HG03457 (cell line): ENCODE data around the gene CACHD1.
"Not testable (repeated sequence)": the region's sequence is repeated elsewhere in the genome, so short reads cannot be mapped to it uniquely, and the experiment has no call there.

Source experiments
- ATAC-seq: cut with Tn5 transposase; IDR thresholded peaks from one replicate; pipeline ENCODE4 v1.9.1; 2021; ENCODE audit warnings: moderate number of reproducible peaks; ENCODE audit not compliant: unreplicated experiment

Gene CACHD1

DNA sequence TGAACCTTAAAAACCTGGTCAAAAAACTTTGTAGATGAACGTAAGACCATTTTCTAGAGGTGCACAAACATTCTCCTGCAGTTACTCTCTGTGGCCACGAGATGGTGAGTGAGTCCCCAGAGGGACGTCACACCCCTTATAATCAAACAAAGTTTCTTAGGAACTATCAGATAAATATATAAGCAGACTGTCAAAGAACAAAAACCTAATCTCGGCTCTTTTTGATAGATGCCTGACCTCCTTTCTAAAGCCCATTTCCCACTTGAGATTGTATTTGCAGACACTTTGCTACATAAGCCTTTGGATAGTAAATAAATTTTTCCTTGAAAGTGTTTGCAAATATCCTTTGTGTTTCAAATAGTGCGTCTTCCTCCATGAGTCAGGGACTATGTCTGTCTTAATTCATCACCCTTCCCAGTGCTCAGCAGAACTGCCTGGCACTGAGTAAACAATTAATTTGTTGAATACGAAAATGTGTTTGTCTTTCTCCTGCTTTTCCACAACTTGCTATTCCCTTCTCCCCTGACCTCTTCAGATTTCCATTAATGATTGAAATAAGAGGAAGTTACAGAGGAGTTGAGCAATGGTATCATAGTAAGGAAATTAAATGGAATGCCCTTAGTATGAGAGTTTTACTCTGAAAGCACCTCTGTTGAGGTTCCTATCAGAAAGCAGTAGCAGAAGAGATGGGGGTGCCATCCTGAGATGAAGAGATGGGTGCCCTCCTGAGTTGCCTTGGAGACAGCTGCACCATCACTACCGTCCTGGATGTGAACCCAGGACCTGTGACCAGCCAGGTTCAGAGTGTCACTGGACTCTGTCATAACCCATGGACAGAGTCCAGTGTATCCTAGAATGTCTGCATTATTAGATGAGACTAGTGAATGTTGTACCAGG lies 217.1 kb downstream of the CACHD1 start:
- peak; percentile 65 for ATAC-seq

DNA sequence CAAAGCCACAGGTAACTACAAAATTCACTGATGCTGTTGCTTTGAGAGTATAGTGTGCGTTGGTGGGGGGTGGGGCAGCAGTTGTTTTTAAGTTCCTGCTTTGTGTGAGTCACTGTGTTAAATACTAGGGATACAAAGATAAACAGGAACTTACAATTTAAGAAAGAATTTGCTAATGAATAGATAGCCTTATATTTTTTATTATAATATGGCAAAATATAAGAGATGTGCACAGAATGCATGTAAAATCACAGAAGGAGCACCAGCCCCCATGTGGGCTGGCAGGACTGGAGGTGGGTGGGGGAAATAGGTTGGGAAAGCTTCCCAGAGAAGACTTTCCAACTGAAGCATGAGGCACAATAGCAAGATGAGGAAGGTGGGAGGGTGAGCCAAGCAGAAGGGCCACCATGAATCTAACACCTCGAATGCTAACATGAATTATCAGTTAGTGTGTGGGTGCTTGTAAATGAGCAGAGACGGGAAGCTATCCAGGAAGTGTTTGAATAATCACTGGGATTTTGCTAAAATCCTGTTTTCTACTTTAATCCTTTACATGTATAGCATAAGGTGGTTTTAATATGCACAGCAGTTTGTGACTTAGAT lies 217.9 kb downstream of the CACHD1 start:
- ATAC-seq, result no peak

DNA sequence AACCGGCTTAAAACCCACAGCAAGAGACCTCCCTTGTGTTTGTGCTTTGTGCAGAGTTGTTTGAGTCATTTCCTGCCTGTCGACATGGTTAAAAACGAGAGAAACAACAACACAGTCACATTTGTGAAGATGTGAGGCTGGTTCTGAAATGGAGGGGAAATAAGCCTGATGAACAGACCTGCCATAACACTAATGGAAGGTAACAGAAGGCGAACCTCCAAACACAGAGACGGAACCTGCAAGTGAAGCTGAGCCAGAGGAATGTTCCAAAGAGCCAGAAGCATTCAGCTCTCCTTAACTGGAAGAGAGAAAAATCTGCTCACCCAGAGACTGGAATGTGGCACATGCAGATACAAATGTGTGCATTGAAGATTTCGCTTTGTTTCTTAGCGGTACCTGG lies 221.7 kb downstream of the CACHD1 start:
- no peak for ATAC-seq

DNA sequence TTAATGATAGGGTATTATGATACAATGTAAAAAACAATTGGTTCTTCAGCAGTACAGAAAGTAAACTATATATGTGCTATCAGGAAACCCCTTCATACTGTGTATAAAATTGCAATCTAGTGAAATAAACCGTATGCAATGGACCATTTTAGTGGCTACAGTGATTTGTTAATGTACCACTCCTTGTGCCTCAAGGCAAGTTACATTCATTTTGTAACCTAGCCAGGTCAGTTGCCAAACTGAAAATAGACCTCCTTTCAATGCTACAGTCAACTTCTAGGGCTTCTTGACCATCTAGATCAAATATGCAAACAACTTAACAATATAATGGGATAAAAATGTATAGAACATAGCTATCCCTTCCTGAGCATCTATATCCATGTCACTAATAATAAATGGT lies 223.0 kb downstream of the CACHD1 start:
- no peak for ATAC-seq

DNA sequence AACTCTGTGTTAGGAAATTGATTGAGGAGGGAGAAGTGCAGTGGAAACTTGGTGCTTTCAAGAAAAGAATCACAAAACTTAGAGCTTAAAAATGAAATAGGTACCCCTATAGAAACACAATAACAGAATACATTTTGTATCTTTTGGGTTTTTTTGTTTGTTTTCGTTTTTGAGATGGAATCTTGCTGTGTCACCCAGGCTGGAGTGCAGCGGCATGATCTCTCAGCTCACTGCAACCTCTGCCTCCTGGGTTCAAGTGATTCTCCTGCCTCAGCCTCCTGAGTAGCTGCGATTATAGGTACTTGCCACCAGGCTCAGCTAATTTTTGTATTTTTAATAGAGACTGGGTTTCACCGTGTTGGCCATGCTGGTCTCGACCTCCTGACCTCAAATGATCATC lies 223.5 kb downstream of the CACHD1 start:
- ATAC-seq, result no peak

DNA sequence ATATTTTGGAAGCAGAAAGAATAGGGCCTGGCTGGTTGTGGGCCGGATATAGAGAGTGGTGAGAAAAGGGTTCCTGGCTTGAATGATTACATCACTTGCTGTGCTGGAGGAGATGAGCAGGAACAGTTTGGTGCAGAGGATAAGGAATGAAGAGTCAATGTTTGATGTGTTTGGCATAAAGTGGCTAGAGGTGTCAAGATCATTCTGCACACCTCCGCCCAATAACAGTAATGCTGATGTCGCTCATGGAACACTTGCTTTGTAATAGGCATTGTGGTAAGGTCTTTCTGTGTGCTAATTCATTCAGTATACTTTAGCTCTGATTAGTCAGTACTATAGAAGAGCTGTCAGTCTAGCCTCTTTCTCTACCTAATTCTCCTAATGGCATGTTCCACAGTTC lies 226.9 kb downstream of the CACHD1 start:
- ATAC-seq, result no peak

DNA sequence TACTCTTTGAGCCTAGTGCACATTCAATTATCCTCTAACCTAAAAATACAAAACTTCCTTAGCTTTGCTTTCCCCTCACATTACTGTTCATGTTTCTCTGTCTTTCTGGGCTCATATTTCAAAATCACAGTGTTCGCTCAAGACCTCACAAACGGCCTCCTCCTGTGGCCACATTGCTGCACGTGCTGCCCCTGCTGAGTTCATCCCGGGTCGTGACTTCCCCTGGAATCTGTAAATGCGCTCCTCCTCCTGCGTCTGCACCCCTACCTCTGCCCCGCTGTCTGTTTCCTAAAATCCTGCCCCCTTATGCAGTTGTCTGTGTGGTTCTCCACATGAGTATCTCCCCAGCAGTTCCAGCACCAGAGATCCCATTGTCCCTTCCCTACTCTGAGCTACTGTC lies 229.4 kb downstream of the CACHD1 start:
- ATAC-seq, result no peak

DNA sequence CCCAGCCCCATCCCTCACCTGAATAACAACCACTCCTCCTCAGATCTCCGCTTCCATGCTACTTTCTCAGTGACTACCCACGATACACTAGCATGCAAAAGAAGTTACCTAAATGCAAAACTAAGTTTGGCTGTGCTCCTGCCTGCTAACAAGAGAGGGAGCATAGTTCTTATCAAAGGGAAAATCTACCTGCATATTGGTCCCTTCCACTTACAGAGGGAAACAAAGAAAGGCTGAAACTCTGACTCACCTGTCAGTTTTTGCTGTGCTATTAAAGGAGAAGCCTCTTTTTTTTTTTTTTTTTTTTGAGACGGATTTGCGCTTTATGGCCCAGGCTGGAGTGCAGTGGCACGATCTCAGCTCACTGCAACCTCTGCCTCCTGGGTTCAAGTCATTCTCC lies 231.1 kb downstream of the CACHD1 start:
- ATAC-seq, result no peak

DNA sequence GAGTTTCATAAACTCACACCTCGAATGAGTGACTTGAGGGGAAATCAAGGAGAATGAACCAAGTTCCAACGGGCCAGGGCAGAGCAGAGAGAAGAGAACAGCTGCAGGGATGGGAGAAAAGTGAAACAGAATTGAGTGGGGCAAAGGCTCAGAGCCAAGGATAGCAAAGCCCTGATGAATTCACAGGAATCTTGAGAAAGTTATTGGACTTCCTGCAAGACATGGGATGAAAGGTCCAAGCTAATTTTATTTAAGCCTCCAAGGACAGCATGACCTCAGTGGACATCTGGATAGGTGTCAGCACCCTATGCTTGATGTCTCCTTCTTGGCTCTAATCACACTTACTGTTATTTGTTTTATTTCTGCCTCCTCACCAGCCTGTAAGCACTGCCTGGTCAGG lies 232.0 kb downstream of the CACHD1 start:
- ATAC-seq, result no peak

DNA sequence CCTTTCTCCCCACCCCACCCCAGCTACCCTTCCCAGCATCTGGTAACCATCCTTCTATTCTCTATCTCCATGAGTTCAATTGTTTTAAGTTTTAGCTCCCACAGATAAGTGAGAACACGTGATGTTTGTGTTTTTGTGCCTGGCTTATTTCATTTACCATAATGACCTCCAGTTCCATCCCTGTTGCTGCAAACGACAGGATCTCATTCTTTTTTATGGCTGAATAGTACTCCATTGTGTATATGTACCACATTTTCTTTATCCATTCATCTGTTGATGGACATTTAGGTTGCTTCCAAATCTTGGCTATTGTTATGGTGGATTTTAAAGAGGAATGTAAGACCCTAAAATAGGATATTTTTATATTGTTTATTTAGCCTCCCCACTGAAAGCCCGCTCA lies 232.7 kb downstream of the CACHD1 start:
- not testable (repeated sequence) for ATAC-seq

DNA sequence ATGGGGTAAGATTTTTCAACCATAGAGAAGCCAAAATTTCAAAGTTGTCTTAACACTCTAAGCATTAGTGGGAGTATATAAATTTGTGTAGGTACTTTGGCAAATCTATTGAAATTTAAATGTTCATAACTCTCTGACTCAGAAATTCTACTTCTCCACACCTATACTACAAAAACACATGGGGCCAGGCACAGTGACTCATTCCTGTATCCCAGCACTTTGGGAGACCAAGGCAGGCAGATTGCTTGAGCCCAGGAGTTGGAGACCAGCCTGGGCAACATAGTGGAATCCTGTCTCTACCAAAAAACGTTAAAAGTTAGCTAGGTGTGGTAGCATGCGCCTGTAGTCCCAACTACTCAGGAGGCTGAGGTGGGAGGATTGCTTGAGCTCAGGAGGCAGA lies 233.7 kb downstream of the CACHD1 start:
- no peak for ATAC-seq

DNA sequence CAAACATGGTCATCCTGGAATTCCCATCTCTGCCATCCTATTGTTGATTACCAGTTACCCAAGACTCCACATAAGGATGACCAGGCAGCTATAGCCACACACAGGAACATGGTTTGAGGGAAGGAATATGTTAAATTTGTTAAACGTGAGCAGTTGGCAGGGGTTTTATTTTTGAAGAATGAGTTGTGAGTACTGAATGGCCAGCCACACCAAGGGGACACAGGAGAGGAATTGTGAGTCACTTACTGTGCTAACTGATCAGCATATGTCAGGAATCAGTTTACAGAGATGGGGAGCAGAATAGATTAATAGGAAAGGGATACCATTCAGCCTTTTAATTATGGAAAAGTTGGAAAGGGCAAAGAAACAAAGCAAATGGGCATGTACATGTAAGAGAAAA lies 235.7 kb downstream of the CACHD1 start:
- no peak for ATAC-seq

DNA sequence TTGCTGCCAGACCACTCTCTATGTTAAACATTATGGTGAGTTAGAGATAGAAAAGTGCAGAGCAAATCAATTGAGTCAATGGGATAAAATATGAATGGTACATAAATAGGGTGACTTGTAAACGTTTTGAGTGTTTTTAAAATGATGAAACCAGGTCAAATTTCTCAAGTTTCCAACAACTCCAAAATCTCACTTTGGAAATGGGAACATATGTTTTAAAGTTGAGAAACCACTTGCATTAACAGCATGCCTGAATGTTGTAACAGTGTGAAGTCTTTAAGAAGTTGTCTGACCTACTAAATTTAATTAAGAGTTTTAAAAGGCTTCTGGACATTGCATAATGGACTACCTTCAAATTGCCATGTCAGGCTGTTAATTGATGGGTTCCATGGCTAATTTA lies 241.3 kb downstream of the CACHD1 start:
- ATAC-seq, result no peak

DNA sequence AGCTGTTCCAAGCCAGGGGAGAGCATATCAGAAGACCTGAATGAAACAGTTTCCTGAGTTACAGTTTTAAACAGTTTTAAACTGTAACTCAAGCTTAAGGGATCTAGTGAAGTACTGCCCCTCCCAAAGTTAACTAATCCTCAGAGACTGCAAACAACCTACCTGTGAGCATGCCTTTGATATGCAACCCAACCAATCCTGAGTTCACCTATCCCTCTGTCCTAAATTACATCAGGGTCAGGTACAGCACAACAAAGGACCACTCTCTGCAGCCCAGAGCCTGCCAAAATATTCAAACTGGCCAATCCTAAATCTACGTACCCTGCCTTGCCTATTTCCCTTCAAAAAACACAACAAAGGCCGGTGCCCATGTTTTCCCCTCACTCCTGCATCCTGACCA lies 242.1 kb downstream of the CACHD1 start:
- ATAC-seq, result no peak

DNA sequence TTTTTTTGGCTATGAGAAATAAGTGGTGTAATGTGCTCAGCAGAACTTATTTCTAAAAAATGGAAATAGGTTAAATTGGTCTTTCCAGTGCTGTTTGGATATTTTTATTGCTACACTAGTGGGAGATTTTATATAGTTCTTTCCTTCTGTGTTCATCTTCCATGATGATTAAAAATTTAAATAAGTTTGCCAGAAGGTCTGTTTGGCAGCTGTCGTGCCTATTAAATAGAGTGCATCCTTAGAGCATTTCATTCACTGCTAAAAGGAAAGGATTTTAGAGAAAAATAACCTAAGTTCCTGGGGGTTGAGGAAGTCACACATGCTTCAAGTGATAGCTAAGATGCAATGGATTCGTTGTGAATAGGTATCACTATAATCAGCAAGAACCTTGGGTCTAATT lies 245.3 kb downstream of the CACHD1 start:
- ATAC-seq, result no peak

DNA sequence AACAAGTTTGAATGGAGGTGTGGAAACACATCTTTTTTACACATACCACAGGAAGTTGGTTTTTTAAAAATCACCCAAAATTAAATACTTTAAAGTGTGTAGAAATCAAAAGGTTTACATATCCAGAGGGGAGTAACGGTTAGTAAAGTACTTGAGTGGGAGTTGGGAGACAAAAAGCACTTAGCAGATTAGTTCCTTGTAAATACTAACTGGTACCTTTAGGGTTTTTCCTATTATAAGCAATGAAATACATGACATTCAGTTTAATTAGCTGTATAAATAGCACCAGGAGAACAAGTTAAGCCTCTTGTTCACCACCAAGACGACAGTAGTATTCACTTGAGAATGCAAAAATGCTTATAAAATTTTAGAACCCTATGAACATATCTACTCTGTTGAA lies 251.2 kb downstream of the CACHD1 start:
- no peak for ATAC-seq

DNA sequence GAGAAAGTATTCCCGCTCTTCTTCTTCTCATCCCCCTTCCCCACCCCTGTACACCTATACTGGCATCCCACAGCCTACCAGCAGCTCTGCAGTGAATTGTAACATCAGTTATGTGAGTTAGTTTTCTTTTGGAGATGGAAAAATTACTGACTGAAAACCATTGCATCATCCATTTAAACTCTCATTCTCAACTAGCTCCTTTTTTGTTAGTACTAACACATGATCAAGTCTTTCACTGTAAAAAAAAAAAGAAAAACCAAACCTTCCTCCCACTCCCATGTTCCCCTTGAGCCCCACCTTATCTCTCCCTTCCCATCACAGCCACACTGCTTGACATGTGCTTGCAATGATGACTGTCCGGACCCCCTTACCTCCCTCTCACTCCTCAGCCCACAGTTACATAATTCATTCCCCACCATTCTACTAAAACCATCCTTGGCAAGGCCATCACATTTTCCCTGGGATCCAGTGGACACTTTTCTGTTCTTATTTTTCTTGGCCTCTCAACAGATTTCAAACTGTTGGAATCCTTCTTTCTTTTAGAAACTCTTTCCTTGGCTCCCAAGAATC lies 251.7 kb downstream of the CACHD1 start:
- no peak for ATAC-seq

DNA sequence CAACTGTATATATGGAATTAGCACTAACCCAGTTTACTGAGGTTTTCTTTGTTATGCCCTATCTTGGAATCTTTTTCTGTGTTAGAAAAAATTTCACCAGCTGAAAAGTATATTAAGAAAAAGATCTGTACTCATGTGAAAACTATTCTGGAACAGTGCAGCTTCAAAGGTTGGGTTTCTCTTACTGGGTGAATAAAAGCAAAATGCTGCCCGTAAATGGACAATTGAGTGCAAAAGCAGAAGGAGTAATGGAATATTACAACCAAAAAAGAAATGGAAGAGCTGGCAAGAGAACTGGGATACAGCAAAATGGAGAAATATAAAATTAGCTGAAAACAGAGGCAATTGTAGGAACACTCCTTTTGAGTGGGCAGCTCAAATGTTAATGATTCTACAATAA lies 257.9 kb downstream of the CACHD1 start:
- ATAC-seq, result no peak

DNA sequence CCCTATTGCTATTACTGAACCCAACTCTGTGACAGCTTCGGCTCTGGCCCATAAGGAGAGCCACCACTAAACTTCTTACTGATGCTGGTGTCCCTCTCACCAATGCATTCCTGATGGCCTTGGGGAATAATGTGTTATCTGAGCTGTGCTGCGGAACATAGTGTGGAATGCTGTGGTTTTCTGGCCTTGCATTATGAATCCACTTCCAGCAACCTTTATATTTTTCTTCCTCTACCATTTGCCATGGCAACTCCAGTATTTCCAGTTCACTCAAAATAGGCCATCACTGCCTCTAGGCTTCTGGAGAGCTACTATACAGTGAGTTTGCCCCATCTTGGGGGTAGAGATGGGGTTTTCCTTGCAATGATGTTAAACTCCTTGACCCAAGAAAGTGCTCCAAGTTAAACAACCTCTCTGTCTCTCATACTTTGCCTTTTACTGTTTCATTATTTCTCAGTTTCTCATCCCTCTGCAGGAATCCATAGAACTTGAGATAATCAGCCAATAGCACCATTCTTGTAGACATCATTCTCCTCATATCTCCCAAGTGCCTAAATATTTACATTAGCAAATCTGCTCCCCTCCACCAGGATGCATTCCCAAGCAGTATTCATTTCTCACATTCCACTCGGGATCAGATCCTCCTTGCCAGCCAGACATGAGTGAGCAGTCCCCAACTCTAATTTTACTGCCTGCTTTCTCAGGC lies 263.8 kb downstream of the CACHD1 start:
- ATAC-seq, result no peak

DNA sequence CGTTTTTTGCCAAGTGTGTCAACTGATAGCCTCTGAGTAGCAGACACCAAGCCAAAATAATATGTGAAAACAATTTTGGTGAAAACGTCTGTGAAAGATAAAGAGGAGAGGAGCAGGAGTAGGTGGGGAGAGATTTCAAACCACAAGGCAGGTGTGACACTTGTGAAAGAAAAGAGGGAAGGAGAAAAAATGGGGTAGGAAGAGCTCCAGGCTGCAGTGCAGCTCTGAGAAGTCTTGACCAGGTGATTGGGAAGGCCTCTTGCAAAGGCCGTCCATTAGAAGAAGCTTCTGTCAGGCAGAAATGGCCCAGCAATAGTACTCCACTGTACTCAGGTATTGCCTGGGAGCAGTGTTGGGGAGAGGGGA lies 264.3 kb downstream of the CACHD1 start:
- no peak for ATAC-seq

DNA sequence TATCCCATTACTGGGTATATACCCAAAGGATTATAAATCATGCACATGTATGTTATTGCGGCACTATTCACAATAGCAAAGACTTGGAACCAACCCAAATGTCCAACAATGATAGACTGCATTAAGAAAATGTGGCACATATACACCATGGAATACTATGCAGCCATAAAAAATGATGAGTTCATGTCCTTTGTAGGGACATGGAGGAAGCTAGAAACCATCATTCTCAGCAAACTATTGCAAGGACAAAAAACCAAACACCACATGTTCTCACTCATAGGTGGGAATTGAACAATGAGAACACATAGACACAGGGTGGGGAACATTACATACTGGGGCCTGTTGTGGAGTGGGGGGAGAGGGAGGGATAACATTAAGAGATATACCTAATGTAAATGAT lies 270.8 kb downstream of the CACHD1 start:
- not testable (repeated sequence) for ATAC-seq
